GM21717 (cell line): ENCODE data around the gene INTS6L.

Experiments
- ATAC-seq: cut with Tn5 transposase; IDR thresholded peaks from one replicate; pipeline ENCODE4 v1.9.1; 2021; ENCODE audit warnings: mild to moderate bottlenecking, moderate library complexity; ENCODE audit not compliant: unreplicated experiment

INTS6L gene, protein sequence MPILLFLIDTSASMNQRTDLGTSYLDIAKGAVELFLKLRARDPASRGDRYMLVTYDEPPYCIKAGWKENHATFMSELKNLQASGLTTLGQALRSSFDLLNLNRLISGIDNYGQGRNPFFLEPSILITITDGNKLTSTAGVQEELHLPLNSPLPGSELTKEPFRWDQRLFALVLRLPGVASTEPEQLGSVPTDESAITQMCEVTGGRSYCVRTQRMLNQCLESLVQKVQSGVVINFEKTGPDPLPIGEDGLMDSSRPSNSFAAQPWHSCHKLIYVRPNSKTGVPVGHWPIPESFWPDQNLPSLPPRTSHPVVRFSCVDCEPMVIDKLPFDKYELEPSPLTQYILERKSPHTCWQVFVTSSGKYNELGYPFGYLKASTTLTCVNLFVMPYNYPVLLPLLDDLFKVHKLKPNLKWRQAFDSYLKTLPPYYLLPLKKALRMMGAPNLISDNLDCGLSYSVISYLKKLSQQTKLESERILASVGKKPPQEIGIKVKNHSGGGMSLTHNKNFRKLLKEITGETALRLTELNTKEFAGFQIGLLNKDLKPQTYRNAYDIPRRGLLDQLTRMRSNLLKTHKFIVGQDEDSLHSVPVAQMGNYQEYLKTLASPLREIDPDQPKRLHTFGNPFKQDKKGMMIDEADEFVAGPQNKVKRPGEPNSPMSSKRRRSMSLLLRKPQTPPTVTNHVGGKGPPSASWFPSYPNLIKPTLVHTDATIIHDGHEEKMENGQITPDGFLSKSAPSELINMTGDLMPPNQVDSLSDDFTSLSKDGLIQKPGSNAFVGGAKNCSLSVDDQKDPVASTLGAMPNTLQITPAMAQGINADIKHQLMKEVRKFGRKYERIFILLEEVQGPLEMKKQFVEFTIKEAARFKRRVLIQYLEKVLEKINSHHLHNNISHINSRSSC

DNA sequence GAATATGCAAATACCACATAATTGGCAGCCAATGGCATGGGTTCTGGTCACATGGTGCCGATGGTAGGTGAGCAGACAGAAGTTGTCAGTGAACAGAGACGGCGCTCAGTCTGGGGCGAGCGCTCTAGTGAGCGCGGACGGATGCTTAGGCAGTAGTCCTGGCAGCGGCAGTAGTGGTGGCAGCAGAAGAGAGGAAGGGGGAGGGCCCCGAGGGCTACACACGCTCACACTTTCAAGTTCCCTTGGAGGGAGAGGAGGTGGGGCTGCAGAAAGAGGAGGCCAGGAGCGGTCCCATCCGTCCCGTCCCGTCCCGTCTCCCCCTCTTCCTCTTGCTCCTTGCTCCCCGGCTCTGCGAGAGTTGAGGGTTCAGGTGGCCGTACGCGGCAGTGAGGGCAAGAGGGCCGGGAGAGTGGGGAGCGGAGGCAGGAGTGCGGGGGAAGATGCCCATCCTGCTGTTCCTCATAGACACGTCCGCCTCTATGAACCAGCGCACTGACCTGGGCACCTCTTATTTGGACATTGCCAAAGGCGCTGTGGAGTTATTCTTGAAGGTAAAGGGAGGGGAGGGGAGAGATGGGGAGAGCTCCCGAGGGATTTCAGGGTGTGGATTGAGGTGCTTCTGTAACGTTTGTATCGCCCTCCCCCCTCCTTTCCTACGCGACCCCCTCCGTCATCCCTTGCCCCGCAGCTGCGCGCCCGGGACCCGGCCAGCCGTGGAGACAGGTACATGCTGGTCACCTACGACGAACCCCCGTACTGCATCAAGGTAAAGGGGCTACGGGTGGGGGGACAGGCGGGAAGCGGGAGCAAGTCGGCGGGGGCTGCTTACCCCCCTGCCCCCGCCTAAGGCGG is at the start of gene INTS6L:
Gene INTS6L, plus strand, starts transcription at position 108 of the 852 bp plus-strand sequence. Its CDS starts 333 bp downstream, at position 441.
- peak; percentile 87 for ATAC-seq

DNA sequence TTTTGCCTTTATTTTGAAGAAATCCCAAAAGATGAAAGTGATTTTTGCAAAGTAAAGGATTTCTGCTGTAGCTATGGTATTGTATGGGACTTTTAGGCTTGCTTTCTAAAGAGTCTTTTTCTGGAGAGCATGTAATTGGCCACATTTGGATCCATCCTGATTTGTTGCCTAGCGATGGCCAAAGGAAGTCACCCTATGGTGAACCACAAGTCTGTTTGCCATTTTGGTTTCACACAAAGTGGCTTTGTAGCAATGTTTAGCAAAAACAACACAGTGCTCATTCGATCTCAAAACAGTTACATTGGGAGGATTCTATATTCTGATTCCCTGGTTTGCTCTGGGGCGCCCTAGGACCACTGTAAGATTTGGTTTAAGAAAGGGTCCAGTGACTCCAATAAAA is 44.1 kb upstream of the INTS6L start:
- no peak for ATAC-seq

DNA sequence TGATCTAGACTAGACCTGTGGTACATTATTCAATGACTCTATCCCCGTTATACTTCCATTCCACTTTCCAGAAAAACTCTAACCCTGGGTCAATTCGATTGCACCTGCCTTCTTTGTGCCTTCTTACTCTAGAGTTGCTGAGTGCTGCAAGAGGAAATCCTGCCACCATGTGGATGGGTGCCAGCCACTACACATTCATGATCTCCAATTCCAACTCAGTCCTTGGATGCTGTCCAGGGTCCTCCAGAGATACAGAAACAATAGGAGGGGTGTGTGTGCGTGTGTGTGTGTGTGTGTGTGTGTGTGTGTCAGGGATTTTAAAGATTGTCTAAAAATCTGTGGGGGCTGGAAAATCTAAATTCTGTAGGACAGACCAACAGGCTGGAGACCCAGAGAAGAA is 42.9 kb upstream of the INTS6L start:
- ATAC-seq, result no peak

DNA sequence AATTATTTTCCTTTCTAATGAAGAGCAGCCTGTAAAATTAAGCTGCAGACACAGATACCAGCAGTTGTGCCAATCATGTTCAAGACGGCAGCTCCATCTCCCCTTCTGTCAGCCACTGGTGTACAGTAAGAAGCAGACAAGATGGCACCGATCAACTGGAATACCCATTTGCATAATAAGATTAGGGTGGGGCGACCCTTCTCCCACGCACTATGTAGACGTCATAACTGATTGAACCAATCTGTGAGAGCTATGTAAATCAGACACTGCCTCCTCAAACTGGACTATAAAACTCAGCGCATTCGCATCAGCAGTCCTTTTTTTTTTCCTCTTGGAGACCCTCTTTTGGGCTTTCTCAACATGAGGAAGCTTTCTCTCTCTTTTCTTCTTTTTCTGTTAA is 40.4 kb upstream of the INTS6L start:
- ATAC-seq, result no peak

DNA sequence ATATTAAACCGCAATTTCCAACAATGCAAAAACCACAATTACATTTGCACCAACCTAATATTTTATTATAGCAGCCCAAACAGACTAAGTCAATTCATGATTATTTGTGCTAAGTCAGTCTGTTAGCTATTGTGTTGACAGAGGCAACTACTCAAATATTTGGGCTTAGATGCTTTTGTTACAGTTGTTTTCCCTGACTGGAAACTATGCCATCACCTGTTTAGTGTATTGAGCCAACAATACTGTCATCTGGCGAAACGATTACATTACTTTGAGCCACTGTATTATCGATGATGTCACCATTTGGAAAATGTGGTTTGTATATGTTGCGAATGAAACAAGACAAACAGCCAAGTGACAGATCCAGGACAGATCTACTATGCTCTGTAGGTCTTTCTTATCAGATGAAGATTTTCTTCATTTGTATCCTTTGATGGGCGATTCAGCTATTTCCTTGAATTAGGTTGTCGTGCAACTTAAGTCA is 38.7 kb upstream of the INTS6L start:
- ATAC-seq, result no peak

DNA sequence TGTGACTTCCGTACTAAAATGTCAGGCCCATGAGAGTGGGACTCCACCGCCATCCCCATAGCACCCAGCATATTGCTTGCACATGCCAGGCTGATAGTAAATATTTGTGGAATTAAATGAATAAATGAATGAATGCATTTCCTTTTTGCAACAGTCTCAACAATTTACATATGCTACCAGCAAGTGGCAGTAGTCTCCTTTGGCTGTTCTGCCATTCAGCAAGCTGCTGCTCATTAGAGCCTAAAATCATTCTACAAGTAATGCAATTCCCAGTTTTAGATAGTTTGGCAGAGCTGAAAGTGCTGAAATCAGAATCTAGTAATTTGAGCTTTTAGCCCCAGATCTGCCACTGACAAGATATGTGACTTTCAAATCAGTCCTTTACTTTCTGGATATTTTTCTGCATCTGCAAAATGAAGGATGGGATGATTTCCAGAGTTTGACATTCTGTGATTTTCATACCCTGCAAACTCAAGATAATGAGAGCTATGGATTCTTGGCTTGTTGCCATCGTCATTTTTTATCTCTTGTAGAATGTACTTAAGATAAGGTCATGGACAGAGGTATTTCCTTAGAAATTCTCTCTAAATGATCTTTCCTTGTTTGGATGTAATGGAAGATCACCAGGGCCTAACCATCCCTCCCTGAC is 35.7 kb upstream of the INTS6L start:
- ATAC-seq, result no peak

DNA sequence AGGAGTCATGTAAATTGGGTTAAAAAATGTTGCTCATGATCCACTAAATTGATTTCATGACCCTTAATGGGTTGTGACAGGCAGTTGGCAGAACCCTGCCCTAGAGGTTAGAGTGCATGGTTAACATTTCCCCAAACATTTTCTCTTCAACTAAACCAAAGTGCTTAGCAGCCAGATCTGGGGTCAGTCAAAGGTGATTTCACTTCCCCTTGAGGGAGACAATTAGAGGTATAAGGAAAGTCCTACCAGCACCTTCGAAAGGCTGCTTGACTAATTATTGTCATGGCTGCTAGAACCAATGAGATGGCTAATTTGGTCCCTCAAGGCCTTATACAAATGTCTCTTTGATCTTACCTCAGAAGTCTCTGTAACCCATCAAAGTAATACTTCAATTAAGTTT is 30.9 kb upstream of the INTS6L start:
- ATAC-seq, result peak; percentile 87

DNA sequence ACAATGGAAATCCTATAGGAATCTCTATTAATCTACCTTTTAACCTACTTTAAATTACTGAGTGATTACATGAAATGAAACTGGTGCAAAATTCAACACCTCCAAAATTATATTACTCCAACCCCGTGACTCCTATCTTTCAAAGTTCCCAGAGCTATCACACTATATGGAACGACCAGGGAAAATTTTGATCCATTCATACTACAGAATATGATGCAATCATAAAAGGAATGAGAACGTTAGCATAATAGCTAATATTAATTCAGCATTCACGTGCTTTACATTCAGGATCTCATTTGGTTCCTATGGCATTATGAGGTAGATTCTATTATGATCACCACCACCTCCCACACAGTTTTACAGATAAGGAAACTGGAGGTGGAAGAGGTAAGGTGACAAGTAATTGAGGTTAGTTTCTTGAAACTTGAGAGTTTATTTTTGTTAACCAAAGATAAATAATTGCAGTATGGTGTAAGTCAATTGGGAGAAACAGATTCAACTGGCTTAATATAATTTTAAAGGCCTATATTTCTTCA is 29.4 kb upstream of the INTS6L start:
- no peak for ATAC-seq

DNA sequence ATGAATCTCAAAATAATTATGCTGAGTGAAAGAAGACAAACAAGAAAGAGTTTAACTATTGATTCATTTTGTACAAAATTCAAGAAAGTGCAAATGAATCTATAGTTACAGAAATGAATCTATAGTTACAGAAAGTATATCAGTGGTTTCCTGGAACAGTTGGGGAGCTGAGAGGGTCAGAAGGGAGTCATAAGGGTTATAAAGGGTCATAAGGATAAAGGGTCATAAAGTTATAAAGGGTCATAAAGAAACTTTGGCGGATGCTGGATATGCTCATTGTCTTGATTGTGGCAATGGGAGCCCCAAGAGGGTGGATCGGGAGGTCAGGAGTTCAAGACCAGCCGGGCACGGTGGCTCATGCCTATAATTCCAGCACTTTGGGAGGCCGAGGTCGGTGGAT is 26.0 kb upstream of the INTS6L start:
- no peak for ATAC-seq

DNA sequence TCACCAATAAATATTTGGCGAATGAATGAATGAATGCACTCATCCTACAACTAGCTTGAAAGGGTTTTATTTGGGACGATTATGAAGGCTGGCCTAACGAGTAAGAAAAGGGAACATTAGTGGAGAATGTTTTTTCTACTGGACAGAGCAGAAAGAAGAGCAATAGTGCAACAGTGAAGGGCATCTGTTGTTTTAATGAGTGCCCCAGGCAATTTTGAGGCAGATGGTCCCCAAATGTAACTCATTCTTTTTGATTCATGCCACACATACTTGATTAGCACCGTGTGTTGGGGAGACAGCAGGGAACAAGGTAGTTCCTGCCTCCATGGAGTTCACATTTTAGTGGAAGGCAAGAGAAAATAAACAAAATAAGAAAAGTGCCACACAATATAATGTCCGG is 22.7 kb upstream of the INTS6L start:
- ATAC-seq, result no peak

DNA sequence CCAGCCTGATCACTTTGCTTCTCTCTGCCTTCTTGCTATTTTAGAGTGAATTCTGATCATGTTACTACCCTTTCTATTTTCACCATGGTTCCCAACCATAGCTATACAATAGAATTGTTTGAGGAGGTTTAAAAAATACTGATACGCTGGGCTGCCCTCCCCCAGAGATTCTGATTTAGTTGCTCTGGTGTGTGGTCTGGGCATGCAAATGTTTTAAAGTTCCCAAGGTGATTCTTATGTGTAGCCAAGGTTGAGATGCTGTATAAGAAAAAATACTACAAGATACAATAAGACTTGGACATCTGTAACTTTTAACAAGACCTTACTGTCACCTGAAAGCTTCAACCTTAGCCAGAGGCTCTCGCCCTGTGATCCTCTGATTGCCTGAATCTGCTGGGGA is 22.2 kb upstream of the INTS6L start:
- no peak for ATAC-seq

DNA sequence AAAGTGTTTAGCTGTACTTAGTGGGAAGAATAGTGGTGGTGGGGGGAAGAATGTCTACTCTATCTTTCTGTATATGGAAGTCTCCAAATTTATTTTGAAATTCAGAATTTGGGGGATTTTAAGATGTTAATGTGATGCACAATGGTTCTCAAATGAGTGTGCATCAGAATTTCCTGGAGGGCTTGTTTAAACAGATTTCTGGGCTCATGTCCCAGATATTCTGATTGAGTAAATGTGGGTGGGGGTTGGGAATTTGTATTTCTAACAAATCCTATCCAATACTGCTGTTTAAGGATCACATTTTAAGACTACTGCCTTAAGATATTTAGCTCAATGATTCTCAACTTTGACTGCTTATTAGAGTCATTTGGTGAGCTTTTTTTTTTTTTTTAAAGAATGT is 15.1 kb upstream of the INTS6L start:
- no peak for ATAC-seq

DNA sequence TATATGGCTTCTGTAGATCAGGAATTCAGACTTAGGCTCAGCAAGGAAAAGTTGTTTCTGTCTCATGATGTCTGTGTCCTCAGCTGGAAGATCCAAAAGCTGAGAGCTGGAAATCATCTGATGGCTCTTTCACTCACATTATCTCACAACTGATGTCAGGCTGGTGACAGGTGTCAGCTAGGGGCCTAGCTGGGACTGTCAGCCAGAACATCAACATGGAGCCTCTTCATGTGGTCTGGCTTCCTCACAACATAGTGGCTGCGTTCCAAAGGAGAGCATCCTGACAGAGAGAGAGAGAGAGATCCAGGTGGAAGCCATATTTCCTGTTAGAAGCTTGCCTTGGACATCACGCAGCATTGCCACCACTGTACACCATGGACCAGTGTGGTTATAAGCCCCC is 10.6 kb upstream of the INTS6L start:
- ATAC-seq, result no peak

DNA sequence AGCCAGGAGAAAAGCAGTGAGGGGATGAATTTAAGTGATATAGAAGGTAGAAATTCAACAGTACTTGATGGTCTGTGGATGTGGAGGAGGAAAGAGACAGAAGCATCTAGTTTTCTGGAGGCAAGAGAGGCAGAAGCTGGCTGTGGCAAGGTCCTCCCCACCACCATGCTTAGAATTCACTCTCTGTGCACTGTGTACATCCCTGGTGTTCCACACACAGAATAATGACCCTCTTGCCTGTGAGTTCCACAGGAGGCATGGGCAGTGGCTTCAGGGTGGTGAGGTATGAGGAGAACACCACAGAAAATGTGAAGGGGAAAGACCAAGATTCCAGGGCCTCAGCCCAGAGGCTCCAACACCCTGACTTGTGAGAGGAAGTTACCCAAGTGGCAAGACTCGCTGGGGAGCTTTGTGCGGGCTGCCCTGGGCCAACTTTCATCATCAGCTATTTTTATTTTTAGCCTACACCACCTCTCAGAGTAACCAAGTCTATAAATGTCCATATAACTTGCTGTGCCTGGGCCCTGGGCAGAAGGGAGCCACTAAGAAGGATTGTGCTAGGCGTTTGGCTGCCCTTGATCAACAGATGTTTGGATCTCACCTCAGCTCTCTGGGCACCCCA is 7.8 kb upstream of the INTS6L start:
- no peak for ATAC-seq

DNA sequence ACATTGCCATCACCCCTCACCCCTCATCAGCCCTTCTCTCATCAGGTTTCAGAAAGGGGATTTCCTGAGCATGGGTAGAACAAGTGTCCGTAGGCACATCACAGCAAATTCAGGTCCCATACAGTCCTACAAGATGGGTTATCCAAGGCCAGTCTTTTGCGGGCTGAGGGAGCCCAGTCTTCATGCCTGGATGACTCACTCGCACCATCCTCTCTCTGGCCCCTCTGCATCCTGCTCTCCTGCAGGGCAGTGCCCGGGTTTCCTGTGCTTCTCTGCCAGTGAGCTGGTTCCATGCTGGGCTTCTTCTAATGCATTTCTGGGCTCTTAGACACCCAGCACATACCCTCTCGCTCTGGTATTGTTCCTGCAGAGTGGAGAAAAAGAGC is 7.3 kb upstream of the INTS6L start:
- no peak for ATAC-seq

DNA sequence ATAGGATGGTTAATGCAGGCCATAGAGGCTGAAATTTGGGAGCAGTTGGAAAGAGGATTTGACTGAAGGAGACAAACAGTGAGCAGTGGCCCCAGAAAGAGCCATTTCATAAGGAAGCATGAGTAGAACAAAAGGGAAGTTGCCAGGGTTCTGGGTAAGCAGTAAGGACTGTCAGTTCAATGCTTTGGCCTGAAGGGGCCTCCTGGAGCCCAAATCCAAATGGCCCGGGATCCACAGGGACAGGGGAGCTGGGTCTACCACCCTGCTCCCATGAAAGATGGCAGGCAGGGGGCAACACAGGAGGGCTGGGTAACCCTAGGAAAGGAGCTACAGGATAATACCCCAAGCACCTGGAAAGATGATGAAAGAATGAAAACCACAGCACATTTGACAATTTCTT is 4.1 kb upstream of the INTS6L start:
- no peak for ATAC-seq

DNA sequence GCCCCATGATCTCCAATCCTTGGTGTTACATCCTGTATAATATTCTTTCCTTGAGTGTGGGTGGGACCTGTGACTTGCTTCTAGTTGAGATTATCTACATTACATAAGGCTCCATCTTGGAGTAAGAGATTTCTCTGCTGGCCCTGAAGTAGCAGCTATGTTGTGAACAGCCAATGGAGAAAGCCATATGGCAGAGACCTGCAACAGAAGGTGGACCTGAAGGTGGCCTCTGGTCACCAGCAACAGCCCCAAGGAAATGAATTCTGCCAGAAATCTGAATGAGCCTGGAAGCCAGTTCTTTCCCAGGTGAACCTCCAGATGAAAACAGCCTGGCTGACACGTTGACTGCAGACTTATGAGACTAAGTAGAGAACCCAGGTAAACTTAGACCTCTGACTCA is 2.3 kb upstream of the INTS6L start:
- no peak for ATAC-seq

DNA sequence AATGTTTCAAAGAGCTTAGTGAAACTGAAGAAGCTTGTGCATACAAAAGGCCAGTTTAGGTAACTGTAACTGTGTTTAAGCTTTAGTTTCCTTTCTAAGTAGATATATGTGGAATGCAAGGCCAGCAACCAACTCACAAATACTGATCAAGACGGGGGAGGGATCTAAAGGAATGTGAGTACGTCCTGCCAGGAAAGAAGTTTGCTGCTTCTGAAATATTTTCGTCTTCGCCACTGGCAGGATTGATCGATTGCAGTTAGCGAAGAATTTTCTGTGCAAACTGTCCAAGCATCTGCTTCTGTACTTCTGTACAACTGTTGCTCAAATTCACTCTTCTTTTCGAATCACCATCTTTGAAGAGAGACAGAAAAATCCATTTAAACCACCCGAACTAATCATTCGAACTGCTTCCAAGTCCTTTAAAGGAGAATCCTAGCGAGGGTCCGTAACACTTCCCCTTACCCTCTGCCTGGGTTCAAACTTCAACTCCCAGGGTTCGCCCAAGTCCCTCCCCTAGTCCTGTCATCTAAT is 373 bp upstream of the INTS6L start:
- no peak for ATAC-seq

DNA sequence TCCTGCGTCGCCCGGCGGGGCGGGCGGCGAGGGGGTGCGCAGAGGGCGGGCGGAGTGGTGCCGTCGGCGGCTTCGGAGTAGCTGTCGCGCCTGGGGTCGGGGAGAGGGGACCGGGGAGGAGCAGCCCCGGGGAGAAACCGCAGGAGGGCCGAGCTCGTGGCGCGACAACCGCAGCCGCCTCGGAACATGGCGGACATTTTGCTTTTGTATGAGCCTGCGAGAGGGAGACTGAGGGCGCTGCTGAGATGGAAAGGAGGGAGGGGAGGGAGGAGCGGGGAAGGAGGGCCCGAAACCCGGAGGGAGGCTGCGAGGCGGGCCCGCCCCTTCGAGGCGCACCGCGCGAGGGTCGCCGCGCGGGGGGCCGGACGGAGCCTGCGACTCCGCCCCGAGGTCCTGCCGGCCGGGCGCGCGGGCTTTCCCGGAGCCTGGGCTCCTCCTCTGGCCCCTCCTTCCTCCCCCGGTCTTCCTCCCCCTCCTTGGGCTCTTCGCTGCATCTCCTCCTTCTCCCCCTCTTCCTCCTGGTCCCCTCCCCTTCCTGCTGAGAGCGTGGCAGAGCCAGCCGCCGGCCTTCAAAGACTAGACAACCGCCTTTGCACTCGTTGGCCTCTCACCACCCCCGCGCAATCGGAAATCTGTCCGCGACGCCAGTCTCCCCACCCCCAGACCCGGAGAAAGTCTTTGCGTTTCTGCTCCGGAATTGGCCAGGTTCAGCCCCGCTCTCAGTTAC is 1.1 kb downstream of the INTS6L start:
- ATAC-seq, result peak; percentile 65
